Embryonic facial prominence (tissue), 1 donor: ENCODE results near the gene RPS3A.
"Not testable (repeated sequence)": the region's sequence is repeated elsewhere in the genome, so short reads cannot be mapped to it uniquely, and the experiment has no call there.

Experiments used
- DNase-seq: peaks from one replicate; pipeline ENCODE4 v3.0.0-alpha.2; 2016; ENCODE audit errors: extremely low spot score

The RPS3A gene

DNA sequence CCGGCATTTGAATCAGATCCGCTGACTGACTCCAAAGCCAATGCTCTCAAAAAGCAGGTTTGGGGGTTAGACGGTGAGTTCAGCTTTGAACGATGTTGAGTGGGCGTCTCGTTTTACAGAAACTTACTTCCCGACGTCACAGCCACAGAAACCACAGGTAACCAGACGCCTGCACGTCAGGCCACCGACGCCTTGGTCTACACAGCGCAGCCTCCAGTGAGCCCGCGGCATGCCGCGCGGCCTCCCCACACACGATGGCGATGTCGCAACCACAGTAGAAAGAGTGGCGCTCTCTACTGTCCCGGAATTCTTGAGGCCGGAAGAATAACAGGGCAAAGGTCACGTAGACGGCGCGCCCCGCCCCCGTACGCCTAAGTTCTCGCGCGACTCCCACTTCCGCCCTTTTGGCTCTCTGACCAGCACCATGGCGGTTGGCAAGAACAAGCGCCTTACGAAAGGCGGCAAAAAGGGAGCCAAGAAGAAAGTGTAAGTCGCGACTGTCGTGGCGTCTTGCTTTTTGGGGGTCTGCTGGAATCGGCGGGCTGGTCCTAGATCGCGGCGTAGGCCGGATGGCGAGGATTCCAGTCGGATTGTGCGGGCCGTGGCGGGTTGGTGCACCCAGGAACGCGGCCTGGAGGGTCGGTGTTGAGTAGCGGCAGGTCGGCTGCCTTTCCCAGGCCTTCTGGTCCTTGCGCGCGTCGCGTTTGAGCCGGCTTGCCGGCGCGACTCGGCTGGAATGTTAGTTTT is at the start of gene RPS3A:
Gene RPS3A, plus strand, starts transcription at position 400 of the 747 bp plus-strand sequence. Its CDS starts 25 bp downstream, at position 425.
- DNase-seq = peak; percentile 95

DNA sequence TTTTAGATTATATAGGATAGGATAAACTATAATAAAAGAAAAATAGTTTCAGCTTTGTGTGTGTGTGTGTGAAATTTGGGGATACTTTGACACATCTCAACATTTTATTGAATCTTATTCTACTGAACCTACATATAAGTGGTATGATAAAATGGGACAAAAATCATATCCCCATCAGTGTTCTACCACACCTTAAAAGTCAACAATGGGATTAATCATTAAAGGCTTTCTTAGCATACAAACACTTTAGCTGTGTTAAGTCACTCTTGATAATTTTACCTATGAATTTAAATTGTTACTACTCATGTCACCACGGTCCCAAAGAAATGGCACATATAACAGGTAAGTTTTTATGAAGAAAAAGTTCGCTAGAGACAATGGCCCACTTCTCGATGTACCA is 46.6 kb upstream of the RPS3A start:
- DNase-seq = no peak

DNA sequence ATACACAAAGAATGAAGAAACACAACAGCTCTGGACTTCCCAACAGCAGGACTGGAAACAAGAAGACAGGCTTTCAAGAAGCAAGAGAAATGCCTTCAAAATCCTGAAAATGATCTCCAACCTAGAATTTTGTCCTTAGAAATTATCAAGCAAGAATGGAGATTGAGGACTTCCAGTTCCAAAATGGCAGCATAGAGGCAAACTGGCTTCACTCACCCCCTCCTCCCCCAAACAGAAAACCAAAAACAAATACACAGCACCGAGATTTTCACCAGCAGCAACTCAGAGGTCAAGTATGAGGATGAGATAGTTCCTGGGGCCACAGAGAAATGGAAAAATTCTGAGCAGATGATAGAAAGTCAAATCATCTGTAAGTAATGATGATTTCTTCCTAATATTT is 43.9 kb upstream of the RPS3A start:
- DNase-seq = no peak

DNA sequence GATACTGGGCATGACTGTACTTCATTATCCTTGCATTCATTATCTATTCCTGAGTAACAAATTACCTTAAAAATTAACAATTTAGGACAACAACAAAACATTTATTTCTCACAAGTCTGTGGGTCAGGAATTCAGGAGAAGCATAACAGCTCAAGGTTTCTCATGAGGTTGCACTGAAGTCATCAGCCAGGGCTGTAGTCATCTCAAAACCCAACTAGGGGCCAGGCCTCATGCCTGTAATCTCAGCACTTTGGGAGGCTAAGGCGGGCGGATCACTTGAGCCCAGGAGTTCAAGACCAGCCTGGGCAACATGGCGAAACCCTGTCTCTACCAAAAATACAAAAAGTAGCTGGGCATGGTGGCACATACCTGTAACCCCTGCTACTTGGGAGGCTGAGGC is 36.3 kb upstream of the RPS3A start:
- not testable (repeated sequence) for DNase-seq

DNA sequence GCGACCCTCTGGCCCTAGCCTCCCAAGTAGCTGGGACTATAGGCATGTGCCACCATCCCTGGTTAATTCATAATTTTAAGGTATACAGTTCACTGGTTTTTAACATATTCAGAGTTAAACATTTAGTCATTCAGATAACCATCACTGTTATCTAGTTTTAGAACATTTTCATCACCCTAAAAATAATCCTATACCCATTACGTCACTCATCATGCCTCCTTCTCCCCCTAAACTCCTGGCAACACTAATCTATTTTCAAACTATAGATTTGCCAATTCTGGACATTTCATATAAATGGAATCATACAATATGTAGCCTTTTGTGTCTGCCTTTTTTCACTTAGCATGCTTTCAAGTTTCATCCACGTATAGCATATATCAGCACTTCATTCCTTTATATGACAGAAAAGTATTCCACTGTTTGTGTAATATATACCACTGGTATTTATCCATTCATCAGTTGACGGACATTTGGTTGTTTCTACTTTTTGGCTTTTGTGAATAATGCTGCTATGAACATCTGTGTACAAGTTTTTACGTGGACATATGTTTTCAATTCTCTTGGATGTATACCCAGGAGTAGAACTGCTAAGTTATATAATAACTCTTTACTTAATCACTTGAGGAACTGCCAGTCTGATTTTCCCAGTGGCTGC is 32.0 kb upstream of the RPS3A start:
- no peak for DNase-seq

DNA sequence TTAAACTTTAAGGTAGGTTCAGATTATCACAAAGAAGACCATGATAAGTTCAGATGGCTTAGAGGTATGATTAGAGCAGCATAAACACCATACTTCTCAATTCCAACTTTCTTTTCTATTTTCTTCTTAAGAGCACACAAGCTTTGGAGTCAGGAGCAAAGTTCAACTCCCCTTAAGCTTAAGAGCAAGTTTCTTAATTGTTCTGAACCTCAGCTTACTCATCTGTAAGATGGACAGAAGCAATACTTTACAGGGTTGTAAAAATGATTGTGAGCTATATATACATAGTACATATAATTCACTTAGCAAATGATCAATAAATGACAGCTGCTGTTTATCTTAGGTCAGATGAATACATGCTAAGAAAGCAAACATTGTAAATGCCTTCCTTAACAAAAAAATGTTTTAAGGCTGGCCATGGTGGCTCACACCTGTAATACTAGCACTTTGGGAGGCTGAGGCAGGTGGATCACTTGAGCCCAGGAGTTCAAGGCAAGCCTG is 25.0 kb upstream of the RPS3A start:
- DNase-seq = no peak

DNA sequence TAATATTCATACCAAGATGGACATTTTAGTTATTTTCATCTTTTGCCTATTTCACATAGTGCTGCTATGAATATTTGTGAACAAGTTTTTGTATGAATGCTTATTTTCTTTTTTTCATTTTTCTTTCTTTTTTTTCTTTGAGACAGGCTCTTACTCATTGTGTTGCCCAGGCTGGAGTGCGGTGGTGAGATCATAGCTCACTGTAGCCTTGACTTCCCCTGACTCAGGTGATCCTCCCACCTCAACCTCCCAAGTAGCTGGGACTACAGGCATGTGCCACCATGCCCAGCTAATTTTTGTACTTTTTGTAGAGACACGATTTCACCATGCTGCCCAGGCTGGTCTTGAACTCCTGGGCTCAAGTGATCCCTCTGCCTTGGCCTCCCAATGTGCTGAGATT is 21.4 kb upstream of the RPS3A start:
- not testable (repeated sequence) for DNase-seq

DNA sequence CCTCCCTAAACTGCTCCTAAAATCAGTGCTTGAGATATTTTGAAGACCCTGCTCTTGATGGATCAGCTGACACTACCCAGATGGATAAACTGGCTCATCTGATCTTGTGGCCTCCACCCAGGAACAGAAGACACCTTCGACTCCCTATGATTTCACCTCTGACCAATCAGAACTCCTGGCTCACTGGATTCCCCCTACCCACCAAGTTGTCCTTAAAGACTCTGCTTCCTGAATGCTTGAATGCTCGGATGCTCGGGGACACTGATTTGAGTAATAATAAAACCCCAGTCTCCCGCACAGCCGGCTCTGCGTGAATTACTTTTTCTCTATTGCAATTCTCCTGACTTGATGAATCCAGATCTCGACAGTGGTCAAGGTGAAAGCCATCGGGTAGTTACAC is 12.0 kb upstream of the RPS3A start:
- no peak for DNase-seq

DNA sequence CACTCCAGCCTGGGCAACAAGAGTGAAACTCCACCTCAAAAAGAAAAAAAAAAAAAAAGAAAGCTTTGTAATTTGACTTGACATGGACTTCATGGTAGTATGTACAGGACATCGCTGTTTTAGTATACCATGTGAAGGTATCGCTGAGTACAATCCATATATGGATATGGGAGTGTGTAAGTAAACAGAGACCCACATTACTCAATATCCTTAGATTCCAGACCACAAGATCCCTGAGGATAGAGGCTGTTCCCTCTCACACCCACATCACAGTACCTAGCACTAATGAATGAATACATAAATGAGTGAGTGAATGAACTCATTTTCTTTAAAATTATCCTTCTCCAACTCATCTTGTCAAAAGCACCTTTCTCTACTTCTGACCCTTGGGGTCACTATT is 8.4 kb upstream of the RPS3A start:
- no peak for DNase-seq

DNA sequence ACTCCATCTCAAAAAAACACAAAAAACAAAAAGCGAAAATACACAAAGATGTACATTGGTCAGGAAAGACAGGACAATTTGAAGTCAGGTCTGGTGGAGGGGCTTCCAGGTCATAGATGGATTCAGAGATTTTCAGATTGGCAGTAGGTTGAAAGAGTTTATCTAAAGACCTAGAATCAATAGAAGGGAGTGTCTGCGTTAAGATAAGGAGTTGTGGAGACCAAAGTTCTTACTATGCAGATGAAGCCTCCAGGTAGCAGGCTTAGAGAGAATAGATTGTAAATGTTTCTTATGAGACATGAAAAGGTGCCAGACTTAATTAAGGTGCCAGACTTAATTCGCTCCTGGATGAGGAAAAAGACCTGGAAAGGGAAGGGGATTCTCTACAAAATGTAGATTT is 6.9 kb upstream of the RPS3A start:
- no peak for DNase-seq

DNA sequence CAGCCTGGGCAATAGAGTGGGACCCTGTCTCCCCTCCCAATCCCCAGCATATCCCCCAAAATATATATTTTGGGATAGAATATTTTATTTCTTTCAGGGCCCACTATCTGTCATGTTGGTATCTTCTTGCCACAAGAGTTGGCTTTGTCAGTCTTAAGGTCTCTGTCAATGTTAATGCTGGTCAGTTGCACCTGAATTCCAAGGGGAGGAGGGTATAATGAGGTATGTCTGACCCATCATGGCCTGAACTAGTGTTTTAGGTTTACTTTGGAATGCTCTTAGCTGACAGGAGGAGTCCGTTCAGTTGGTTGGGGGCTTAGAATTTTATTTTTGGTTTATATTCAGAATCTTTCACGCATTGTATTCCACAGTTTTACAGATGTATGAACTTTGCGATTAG is 6.2 kb upstream of the RPS3A start:
- DNase-seq = no peak

DNA sequence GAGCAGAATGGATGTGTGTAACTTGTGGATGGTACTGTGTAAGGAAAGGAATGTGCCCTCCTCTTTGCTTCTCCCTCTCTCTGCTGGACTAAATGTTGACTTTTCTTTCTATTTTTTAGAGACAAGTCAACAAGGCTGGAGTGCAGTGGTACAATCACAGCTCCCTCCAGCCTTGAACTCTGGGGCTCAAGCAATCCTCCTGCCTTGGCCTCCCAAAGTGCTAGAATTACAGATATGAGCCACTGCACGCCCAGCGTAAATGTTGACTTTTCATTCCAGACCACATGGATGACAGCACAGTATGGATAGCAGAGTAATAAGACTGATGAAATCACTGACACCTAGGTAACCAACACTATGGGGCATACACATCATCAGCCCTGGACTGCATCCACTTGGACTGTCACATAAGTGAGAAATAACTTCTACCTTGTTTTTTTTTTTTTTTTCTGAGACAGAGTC is 5.1 kb upstream of the RPS3A start:
- no peak for DNase-seq

DNA sequence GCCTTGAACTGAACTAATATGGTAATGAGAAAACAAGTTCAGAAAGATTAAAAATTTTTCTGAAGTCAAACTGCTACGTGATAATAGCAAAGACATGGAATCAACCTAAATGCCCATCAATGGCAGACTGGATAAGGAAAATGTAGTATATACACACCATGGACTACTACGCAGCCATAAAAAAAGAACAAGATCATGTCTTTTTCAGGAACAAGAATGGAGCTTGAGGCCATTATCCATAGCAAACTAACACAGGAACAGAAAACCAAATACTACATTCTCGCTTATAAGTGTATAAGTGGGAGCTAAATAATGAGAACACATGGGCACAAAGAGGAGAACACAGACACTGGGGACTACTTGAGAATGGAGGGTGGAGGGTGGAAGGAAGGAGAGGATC is 4.3 kb upstream of the RPS3A start:
- no peak for DNase-seq

DNA sequence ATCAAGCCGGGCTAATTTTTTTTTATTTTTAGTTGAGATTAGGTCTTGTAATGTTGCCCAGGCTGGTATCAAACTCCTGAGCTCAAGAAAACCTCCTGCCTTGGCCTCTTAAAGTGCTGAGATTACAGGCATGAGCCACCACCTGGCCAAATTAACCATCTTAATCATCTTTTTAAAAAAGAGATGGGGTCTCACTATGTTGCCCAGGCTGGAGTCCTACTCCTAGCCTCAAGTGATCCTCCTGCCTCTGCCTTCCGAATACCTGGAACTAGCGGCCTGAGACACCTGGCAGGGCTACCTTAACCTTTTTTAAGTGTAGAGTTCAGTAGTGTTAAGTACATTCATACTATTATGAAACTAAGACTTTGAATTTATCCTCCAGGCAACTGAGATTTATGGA is 1.7 kb upstream of the RPS3A start:
- no peak for DNase-seq

DNA sequence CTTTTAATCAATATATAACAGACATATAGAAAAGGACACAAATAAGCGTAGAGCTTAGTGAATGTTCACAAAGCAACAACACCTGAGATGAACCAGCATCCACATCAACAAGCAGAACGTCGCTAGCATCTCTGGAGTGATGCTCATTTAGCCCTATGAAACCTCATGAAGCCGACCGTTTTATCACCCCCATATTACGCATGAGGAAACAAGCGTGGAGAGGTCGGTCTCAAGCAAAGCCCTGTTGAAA is 524 bp upstream of the RPS3A start:
- DNase-seq = no peak

DNA sequence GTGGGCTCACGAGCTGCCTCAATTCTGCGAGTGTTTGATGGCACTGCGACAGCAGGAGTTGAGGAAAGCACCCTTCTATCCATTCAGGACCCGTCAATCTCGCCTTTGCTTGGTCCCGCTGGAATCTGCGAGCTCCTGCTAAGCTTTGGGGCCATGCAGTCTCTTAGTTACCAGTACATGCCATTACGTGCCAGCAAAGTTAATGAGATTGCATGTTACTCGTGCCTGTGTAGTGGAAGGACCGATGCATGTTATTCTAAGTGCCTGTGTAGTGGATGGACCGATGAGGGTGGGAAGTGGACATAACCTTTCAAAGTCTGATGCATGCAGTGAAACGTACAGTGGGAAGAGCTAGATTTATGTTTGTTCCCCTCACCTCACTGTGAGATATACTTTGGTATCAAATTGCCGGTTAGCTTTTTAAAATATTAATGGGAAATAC is 569 bp downstream of the RPS3A start:
- DNase-seq = no peak

DNA sequence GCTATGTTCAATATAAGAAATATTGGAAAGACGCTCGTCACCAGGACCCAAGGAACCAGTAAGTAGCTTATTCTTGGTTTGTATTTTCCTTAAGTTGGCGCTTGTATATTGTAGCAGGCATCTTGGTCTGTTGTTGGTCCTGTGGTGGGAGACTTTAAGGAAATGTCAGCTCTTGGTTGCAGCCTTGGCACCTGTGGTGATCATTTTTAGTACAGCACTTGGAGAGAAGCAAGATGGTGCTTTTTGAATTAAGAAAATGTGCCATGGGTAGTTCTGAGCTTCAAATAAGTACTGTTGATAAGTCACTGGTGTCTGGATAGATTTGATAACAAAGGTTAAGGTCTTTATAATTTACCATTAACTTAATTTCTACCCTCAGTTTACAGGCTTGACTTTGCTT is 1.1 kb downstream of the RPS3A start:
- DNase-seq = no peak

DNA sequence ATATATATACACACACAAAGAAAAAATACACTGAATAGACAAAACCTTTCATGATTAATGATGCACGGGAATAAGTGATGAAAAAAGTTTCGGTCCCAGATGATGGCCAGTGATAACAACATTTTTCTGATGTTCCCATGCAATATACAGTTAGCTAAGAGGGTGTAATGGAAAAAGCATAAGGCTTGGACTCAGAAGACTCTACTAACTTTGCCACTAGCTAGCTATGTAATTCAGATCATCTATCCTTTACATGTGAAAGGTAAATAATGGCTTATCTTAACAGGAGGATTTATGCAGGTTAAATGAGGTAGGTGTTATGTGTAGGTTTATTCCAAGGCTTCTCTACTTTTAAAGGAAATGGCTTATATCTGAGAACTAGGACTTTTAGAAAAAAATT is 4.3 kb downstream of the RPS3A start:
- DNase-seq = no peak

DNA sequence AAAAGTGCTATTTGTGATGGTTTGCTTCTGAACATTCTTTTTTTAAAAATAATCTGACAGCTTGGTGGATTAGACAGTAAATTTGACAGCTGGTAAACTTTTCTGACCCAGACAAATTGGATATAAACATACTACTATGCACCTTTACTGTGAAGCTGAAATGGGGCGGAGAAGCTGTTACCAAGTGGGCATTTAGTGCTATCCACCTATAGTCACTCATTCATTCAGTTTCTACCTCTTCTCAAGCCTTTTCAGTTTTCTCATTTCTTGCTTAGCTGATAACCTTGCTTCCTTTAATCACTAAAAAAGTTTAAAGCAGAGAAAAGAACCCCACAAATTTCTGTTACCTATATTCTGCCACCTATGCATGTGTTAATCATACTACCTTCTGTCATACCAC is 5.2 kb downstream of the RPS3A start:
- DNase-seq = no peak

DNA sequence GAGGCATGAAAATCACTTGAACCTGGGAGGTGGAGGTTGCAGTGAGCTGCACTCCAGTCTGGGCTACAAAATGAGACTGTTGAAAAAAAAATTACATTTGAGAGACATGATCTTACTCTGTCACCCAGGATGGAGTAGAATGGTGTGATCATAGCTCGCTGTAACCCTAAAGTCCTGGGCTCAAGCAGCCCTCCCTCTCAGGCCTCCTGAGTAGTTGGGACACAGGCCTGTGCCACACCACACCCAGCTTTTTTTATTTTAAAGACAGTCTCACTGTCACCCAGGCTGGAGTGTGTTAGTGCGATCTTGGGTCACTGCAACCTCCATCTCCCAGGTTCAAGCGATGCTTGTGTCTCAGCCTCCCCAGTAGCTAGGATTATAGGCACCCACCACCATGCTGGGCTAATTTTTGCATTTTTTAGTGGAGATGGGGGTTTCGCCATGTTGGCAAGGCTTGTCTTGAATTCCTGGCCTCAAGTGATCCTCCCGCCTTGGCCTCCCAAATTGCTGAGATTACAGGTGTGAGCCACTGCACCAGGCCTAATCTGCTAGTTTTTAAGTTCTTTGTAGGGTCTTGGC is 6.1 kb downstream of the RPS3A start:
- no peak for DNase-seq

DNA sequence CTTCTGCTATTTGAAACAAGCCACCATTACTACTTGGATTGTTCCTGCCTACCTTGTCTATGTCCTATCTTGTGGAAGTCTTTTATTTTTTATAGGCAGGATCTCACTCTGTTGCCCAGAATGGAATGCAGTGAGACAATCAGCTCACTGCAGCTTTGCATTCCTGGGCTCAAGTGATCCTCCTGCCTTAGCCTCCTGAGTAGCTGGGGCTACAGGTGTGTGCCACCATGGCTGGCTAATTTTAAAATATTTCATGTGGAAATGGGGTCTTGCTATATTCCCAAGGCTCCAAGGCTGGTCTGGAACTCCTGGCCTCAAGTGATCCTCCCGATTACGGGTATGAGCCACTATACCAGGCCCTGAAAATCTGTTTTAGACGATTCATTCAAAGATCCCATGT is 7.6 kb downstream of the RPS3A start:
- DNase-seq = no peak

DNA sequence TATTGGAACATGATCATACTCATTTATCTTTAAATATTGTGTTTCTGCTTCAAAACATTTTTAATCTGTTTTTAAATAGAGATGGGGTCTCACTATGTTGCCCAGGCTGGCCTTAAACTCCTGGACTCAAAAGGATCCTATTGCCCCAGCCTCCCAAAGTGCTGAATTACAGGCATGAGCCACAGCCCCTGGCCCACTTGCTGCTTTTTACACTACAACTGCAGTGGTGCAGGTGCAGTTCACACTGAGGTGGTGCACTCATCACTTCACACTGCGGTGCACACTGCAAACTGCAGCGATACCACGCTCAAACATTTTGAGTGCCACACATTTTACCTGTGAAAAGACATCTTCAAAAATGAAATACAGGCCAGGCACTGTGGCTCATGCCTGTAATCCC is 10.8 kb downstream of the RPS3A start:
- no peak for DNase-seq

DNA sequence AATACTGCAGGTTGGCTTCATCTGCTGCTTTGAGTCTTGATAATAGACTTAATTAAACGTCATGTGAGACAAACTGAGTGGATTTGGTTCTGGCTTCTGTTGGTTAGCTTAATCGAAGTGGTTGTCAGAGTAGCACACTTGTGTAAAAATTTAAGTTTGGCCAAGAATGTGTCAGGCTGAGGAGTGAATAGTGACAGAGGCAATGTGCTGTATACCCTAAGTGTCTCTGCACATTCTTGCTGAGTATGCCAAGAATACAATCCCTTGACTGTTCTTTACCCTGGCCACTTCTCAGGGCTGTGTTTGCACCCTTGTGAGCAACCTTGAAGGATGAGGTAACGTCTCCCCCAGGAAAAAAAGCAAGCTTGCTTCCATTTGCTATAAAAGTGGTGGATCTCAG is 14.9 kb downstream of the RPS3A start:
- DNase-seq = no peak
